ENCODE measurements around the gene CASK. TPM values are rescaled to one million over a fixed set of nuclear protein-coding genes. Genes with fewer than 3 reads are reported as not detected.
"Not testable (repeated sequence)": the region's sequence is repeated elsewhere in the genome, so short reads cannot be mapped to it uniquely, and the experiment has no call there.

CASK gene
- total and polyA plus RNA-seq, 2 of the 13 experiments (the other 11 are each of a cell fraction or from before 2014, with no cell fraction given) = 14.5 to 16.0 TPM

- intact Hi-C loops (cut with micrococcal nuclease; ENCODE audit: unreplicated experiment); DNase-seq (ENCODE audit: low spot score); H3K9ac ChIP-seq (ENCODE audit: insufficient read depth, low read depth, low read length); H3K4me1 ChIP-seq (ENCODE audit: insufficient read depth, low read length); H2AFZ ChIP-seq (ENCODE audit: low read length); ATAC-seq; in situ Hi-C loops (cut with HindIII; ENCODE audit: extremely low pct_ligation_motif_present, low pct_unique_long_range_greater_than_20kb); H3K9me3 ChIP-seq (ENCODE audit: low read length); H3K36me3 ChIP-seq (replicated peaks in 1 of 2; ENCODE audit: control insufficient read depth in 1 of 2, insufficient read depth in 2 of 2, low read length in 2 of 2); BruUV-seq (replicated peaks); H4K20me1 ChIP-seq (ENCODE audit: insufficient read depth, low read length); POLR2A ChIA-PET; H3K79me2 ChIP-seq (ENCODE audit: insufficient read depth, low read length); FAIRE-seq; H3K4me3 ChIP-seq (replicated peaks in 1 of 3; ENCODE audit: insufficient read depth in 1 of 3, low read depth in 2 of 3, low read length in 3 of 3); H3K27me3 ChIP-seq (ENCODE audit: control insufficient read depth in 1 of 2, insufficient read depth in 2 of 2, low read length in 2 of 2); CTCF ChIA-PET (ENCODE audit: low intra/inter-chr PET ratio, low total read pairs); H3K27ac ChIP-seq (ENCODE audit: extremely low read length, insufficient read depth, low read length); H3K4me2 ChIP-seq (ENCODE audit: low read depth, low read length): not testable (repeated sequence)
- WGBS (ENCODE audit: low lambda C conversion rate) = 98% methylated on average over 15 of the region's 15 CpGs
These were observed 247.0 kb downstream of the CASK start for GRCh38 chrX:41676361-41676760.

- TF ChIP-seq, protein P1, sequence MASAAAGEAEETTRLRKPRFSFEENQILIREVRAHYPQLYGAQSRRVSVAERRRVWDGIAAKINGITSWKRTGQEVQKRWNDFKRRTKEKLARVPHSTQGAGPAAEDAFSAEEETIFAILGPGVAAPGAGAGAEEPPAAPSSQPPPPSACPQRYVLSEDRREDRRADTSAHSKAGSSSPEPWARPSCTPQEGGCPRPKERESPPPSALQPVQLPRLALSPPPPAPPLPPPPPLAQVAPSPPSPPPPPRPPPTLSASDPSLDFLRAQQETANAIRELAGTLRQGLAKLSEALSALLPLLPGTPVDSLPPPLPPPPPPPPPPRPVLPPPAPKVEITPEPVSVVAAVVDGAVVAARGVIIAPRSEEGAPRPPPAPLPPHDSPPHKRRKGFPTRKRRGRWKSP (CRISPR knock-in tag; IDR thresholded peaks at IDR 0.05) = no peak
- TF ChIP-seq ZNF34 (CRISPR knock-in tag; IDR thresholded peaks at IDR 0.05; ENCODE audit: borderline replicate concordance) = no peak
- TF ChIP-seq HIC2 (CRISPR knock-in tag; IDR thresholded peaks at IDR 0.05; ENCODE audit: low read depth) = no peak
- TF ChIP-seq ZNF766 (CRISPR knock-in tag; IDR thresholded peaks at IDR 0.05; ENCODE audit: borderline replicate concordance) = no peak
- TF ChIP-seq GTF2F1 (IDR thresholded peaks at IDR 0.05; ENCODE audit: low read length) = no peak
- TF ChIP-seq, protein P2, sequence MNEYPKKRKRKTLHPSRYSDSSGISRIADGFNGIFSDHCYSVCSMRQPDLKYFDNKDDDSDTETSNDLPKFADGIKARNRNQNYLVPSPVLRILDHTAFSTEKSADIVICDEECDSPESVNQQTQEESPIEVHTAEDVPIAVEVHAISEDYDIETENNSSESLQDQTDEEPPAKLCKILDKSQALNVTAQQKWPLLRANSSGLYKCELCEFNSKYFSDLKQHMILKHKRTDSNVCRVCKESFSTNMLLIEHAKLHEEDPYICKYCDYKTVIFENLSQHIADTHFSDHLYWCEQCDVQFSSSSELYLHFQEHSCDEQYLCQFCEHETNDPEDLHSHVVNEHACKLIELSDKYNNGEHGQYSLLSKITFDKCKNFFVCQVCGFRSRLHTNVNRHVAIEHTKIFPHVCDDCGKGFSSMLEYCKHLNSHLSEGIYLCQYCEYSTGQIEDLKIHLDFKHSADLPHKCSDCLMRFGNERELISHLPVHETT (CRISPR knock-in tag; conservative IDR thresholded peaks at IDR 0.05) = no peak
- no peak for TF ChIP-seq ZBTB37 (CRISPR knock-in tag; IDR thresholded peaks at IDR 0.05)
- CTCF ChIA-PET (ENCODE audit: low intra/inter-chr PET ratio, low total read pairs) = no interaction called here
- Histone ChIP-seq H2AFZ (ENCODE audit: low read length) (no peak overlapping the region), H4K20me1 (ENCODE audit: insufficient read depth, low read length) (no peaks in the 10 kb centered on the region), H3K4me1 (ENCODE audit: insufficient read depth, low read length) (no peaks in the 10 kb centered on the region), H3K4me3 (replicated peaks in 1 of 3; ENCODE audit: insufficient read depth in 1 of 3, low read depth in 2 of 3, low read length in 3 of 3) (no peak overlapping the region), H3K27ac (ENCODE audit: extremely low read length, insufficient read depth, low read length) (no peak overlapping the region), H3K36me3 (replicated peaks in 1 of 2; ENCODE audit: control insufficient read depth in 1 of 2, insufficient read depth in 2 of 2, low read length in 2 of 2) (no peaks in the 10 kb centered on the region), H3K9me3 (ENCODE audit: low read length) (no peaks in the 10 kb centered on the region), H3K79me2 (ENCODE audit: insufficient read depth, low read length) (no peaks in the 10 kb centered on the region), H3K9ac (ENCODE audit: insufficient read depth, low read depth, low read length) (no peak overlapping the region), H3K4me2 (ENCODE audit: low read depth, low read length) (no peak overlapping the region), H3K27me3 (ENCODE audit: control insufficient read depth in 1 of 2, insufficient read depth in 2 of 2, low read length in 2 of 2) (no peaks in the 10 kb centered on the region)
- no TSS peak for BruUV-seq (replicated peaks)
- no peak for FAIRE-seq
- no peak for ATAC-seq
- POLR2A ChIA-PET = no interaction called here
- no peak for DNase-seq (ENCODE audit: low spot score)
- intact Hi-C loops (cut with micrococcal nuclease; ENCODE audit: unreplicated experiment) = no loop called here
- 100% methylated on average over 1 of the region's 1 CpG for WGBS (ENCODE audit: low lambda C conversion rate)
- in situ Hi-C loops (cut with HindIII; ENCODE audit: extremely low pct_ligation_motif_present, low pct_unique_long_range_greater_than_20kb) = no loop called here
These were observed 250.7 kb downstream of the CASK start for GRCh38 chrX:41672643-41673042.

All from HepG2 (cell line).